ENCODE results near the gene COX8A. TPM values are rescaled to one million over a fixed set of nuclear protein-coding genes. Genes with fewer than 3 reads are reported as not detected.

COX8A gene
- total and polyA plus RNA-seq, 10 of the 15 experiments (the other 5 are each of a cell fraction or from before 2014, with no cell fraction given) = 243 to 1,476 (median 522) TPM

- no peak for TF ChIP-seq PRDM15 (CRISPR knock-in tag; IDR thresholded peaks at IDR 0.05)
- peak; percentile 93 for TF ChIP-seq NR2F1 (conservative IDR thresholded peaks at IDR 0.05)
- peak; percentile 95 for TF ChIP-seq POLR2AphosphoS5 (IDR thresholded peaks at IDR 0.05; ENCODE audit: low read length)
- TF ChIP-seq NFYA (IDR thresholded peaks at IDR 0.05; ENCODE audit: borderline replicate concordance, low read depth, low read length) = peak; percentile 36; the same call in 1 of the 2 replicates
- no peak for TF ChIP-seq ATF2 (IDR thresholded peaks at IDR 0.05; ENCODE audit: low read length)
- peak; percentile 95 for TF ChIP-seq LARP7 (IDR thresholded peaks at IDR 0.05)
- no peak for TF ChIP-seq CBX5 (IDR thresholded peaks at IDR 0.05; ENCODE audit: low read depth)
- no peak for TF ChIP-seq JUND (IDR thresholded peaks at IDR 0.05; ENCODE audit: low read depth, low read length)
- TF ChIP-seq JUNB (IDR thresholded peaks at IDR 0.05) = no peak
- TF ChIP-seq CBX3 (IDR thresholded peaks at IDR 0.05; ENCODE audit: borderline replicate concordance, low read depth) = no peak
- no peak for TF ChIP-seq HDAC6 (IDR thresholded peaks at IDR 0.05; ENCODE audit: unreplicated experiment)
- TF ChIP-seq SPI1 (IDR thresholded peaks at IDR 0.05; ENCODE audit: borderline replicate concordance, insufficient read depth, low read depth, low read length) = peak; percentile 38; the same call in 1 of the 2 replicates
- TF ChIP-seq, protein P1, sequence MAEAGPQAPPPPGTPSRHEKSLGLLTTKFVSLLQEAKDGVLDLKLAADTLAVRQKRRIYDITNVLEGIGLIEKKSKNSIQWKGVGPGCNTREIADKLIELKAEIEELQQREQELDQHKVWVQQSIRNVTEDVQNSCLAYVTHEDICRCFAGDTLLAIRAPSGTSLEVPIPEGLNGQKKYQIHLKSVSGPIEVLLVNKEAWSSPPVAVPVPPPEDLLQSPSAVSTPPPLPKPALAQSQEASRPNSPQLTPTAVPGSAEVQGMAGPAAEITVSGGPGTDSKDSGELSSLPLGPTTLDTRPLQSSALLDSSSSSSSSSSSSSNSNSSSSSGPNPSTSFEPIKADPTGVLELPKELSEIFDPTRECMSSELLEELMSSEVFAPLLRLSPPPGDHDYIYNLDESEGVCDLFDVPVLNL (IDR thresholded peaks at IDR 0.05; ENCODE audit: low read depth, low read length) = peak; percentile 95
- TF ChIP-seq, protein P2, sequence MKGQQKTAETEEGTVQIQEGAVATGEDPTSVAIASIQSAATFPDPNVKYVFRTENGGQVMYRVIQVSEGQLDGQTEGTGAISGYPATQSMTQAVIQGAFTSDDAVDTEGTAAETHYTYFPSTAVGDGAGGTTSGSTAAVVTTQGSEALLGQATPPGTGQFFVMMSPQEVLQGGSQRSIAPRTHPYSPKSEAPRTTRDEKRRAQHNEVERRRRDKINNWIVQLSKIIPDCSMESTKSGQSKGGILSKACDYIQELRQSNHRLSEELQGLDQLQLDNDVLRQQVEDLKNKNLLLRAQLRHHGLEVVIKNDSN (IDR thresholded peaks at IDR 0.05; ENCODE audit: borderline replicate concordance, extremely low read length, insufficient read depth, low read depth, low read length) = no peak
- no peak for TF ChIP-seq ZSCAN29 (IDR thresholded peaks at IDR 0.05)
- TF ChIP-seq POLR2AphosphoS2 (IDR thresholded peaks at IDR 0.05; ENCODE audit: low read depth, low read length) = peak; percentile 81
- TF ChIP-seq ZZZ3 (IDR thresholded peaks at IDR 0.05; ENCODE audit: control insufficient read depth, insufficient read length, low read depth) = no peak
- TF ChIP-seq POU2F2 (IDR thresholded peaks at IDR 0.05; ENCODE audit: borderline replicate concordance, low read depth, low read length) = peak; percentile 50; the same call in 2 of the 3 replicates
- TF ChIP-seq, protein P3, sequence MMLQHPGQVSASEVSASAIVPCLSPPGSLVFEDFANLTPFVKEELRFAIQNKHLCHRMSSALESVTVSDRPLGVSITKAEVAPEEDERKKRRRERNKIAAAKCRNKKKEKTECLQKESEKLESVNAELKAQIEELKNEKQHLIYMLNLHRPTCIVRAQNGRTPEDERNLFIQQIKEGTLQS (IDR thresholded peaks at IDR 0.05; ENCODE audit: borderline replicate concordance, extremely low read depth, low read depth, low read length) = no peak
These were observed at the start of gene COX8A (continued) for GRCh38 chr11:63974259-63975143.
